Transverse colon (tissue), 1 donor: ENCODE measurements around the gene MAPKAPK2.

ENCODE experiments used
- EP300 ChIP-seq: sonication (generic); formaldehyde crosslinking; IDR thresholded peaks from one replicate; pipeline ENCODE4 v1.6.1; 2017; ENCODE audit warnings: antibody characterized with exemption, low read depth
- POLR2A ChIP-seq: fragments of 450-650 bp; IDR thresholded peaks from one replicate; pipeline ENCODE4 v1.6.1; 2016; ENCODE audit warnings: antibody characterized with exemption, mild to moderate bottlenecking, moderate library complexity

- TF ChIP-seq POLR2A: no peak
- TF ChIP-seq EP300: no peak
Measured at GRCh38 chr1:206658981-206659273, 25.8 kb upstream of the MAPKAPK2 start.
